ENCODE measurements around the gene S100A1. TPM values are rescaled to one million over a fixed set of nuclear protein-coding genes. Genes with fewer than 3 reads are reported as not detected.

Gene S100A1
- total RNA-seq, 3 donors from 2014 or later (not counting 1 experiment from before 2014, with no cell fraction given), result not detected

- WGBS (ENCODE audit: insufficient coverage), result 97% methylated on average over 8 of the region's 9 CpGs
- TF ChIP-seq, protein P1, sequence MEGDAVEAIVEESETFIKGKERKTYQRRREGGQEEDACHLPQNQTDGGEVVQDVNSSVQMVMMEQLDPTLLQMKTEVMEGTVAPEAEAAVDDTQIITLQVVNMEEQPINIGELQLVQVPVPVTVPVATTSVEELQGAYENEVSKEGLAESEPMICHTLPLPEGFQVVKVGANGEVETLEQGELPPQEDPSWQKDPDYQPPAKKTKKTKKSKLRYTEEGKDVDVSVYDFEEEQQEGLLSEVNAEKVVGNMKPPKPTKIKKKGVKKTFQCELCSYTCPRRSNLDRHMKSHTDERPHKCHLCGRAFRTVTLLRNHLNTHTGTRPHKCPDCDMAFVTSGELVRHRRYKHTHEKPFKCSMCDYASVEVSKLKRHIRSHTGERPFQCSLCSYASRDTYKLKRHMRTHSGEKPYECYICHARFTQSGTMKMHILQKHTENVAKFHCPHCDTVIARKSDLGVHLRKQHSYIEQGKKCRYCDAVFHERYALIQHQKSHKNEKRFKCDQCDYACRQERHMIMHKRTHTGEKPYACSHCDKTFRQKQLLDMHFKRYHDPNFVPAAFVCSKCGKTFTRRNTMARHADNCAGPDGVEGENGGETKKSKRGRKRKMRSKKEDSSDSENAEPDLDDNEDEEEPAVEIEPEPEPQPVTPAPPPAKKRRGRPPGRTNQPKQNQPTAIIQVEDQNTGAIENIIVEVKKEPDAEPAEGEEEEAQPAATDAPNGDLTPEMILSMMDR (IDR thresholded peaks at IDR 0.05), result no peak
- Histone ChIP-seq H3K36me3 (ENCODE audit: control insufficient read depth, insufficient read depth, low read length) (no peaks in the 10 kb centered on the region), H3K4me1 (ENCODE audit: control insufficient read depth, insufficient read depth, low read length) (peaks cover 9% of the 10 kb centered on the region), H3K27me3 (ENCODE audit: control insufficient read depth, insufficient read depth, low read length) (no peaks in the 10 kb centered on the region), H3K9me3 (ENCODE audit: control insufficient read depth, insufficient read depth, low read length) (no peaks in the 10 kb centered on the region), H3K4me3 (ENCODE audit: low read length) (no peak within 1 kb of the TSS), H3K27ac (ENCODE audit: low read length) (no peak within 1 kb of the TSS)
- Mint-ChIP-seq H3K36me3 (no peaks in the 10 kb centered on the region), H3K4me3 (no peak within 1 kb of the TSS), H3K27ac (no peak within 1 kb of the TSS), H3K27me3 (ENCODE audit: low read depth in 2 of 2) (no peaks in the 10 kb centered on the region), H3K9me3 (no peaks in the 10 kb centered on the region), H3K4me1 (peaks cover 0 to 6% of the 10 kb centered on the region in 2 donors)
- DNase-seq, result no peak
- intact Hi-C loops (cut with micrococcal nuclease), result no loop called here
- ATAC-seq, result no peak
Measured at GRCh38 chr1:153612755-153613331, 15.4 kb upstream of the S100A1 start, which contains the start of gene S100A16. Gene S100A16 (minus strand): TSS chr1:153613137. CDS start chr1:153608151, 4,986 bp downstream.

- ATAC-seq (no peak), DNase-seq (no peak)
- H3K4me3 ChIP-seq (ENCODE audit: low read length), result no peak overlapping the region
- no peaks in the 10 kb centered on the region for H3K9me3 ChIP-seq (ENCODE audit: control insufficient read depth, insufficient read depth, low read length)
- H3K9me3 Mint-ChIP-seq, result no peaks in the 10 kb centered on the region
- no peaks in the 10 kb centered on the region for H3K36me3 ChIP-seq (ENCODE audit: control insufficient read depth, insufficient read depth, low read length)
- no peak overlapping the region for H3K4me3 Mint-ChIP-seq
- TF ChIP-seq, protein P1 (IDR thresholded peaks at IDR 0.05), result no peak
- no peak overlapping the region for H3K27ac Mint-ChIP-seq
- H3K36me3 Mint-ChIP-seq, result no peaks in the 10 kb centered on the region
- peaks cover 0 to 7% of the 10 kb centered on the region in 2 donors for H3K4me1 Mint-ChIP-seq
- H3K27ac ChIP-seq (ENCODE audit: low read length), result no peak overlapping the region
- no peaks in the 10 kb centered on the region for H3K27me3 Mint-ChIP-seq (ENCODE audit: low read depth in 2 of 2)
- H3K4me1 ChIP-seq (ENCODE audit: control insufficient read depth, insufficient read depth, low read length), result peaks cover 11% of the 10 kb centered on the region
- intact Hi-C loops (cut with micrococcal nuclease), result no loop called here
- no peaks in the 10 kb centered on the region for H3K27me3 ChIP-seq (ENCODE audit: control insufficient read depth, insufficient read depth, low read length)
- WGBS (ENCODE audit: insufficient coverage), result 94% methylated on average over 5 of the region's 5 CpGs
Measured at GRCh38 chr1:153613406-153613805, 14.8 kb upstream of the S100A1 start.

DNA sequence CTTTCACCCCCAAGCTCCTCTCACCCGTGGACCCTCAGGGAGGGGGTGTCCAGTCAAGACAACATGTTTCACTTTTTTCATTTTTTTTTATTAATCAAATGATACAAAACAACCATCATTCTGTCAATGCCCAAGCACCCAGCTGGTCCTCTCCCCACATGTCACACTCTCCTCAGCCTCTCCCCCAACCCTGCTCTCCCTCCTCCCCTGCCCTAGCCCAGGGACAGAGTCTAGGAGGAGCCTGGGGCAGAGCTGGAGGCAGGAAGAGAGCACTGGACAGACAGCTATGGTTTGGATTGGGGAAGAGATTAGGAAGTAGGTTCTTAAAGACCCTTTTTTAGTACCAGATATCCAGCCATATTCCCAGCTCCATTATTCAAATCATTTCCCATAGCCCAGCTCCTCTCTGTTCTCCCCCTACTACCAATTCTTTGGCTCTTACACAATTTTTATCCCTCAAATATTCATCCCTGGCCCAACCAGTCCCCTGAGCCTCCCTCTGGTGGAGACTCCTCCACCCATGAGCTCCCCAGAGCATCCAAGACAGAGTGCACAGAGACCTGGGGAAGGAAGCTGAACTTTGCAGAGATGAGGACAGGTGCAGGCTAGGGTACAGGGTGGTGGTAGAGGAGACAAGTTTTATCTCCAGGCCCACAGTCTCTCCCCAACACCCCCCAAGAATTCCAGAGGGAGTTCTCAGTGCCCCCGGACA lies 13.9 kb upstream of the S100A1 start:
- no peaks in the 10 kb centered on the region for H3K9me3 Mint-ChIP-seq
- intact Hi-C loops (cut with micrococcal nuclease), result no loop called here
- peaks cover 0 to 7% of the 10 kb centered on the region in 2 donors for H3K4me1 Mint-ChIP-seq
- ATAC-seq, result no peak
- no peak overlapping the region for H3K4me3 Mint-ChIP-seq
- H3K4me1 ChIP-seq (ENCODE audit: control insufficient read depth, insufficient read depth, low read length), result peaks cover 11% of the 10 kb centered on the region
- no peak overlapping the region for H3K27ac Mint-ChIP-seq
- no peak overlapping the region for H3K27ac ChIP-seq (ENCODE audit: low read length)
- no peaks in the 10 kb centered on the region for H3K27me3 Mint-ChIP-seq (ENCODE audit: low read depth in 2 of 2)
- 88% methylated on average over 2 of the region's 2 CpGs for WGBS (ENCODE audit: insufficient coverage)
- TF ChIP-seq, protein P1 (IDR thresholded peaks at IDR 0.05), result no peak
- no peak overlapping the region for H3K4me3 ChIP-seq (ENCODE audit: low read length)
- H3K36me3 Mint-ChIP-seq, result no peaks in the 10 kb centered on the region
- DNase-seq, result no peak
- H3K36me3 ChIP-seq (ENCODE audit: control insufficient read depth, insufficient read depth, low read length), result no peaks in the 10 kb centered on the region
- no peaks in the 10 kb centered on the region for H3K9me3 ChIP-seq (ENCODE audit: control insufficient read depth, insufficient read depth, low read length)
- H3K27me3 ChIP-seq (ENCODE audit: control insufficient read depth, insufficient read depth, low read length), result no peaks in the 10 kb centered on the region

Data from natural killer cell (primary cell).